Lower leg skin (tissue), 4 donors: ENCODE results near the gene PDE9A. TPM values are rescaled to one million over a fixed set of nuclear protein-coding genes. Genes with fewer than 3 reads are reported as not detected.
"Not testable (repeated sequence)": the region's sequence is repeated elsewhere in the genome, so short reads cannot be mapped to it uniquely, and the experiment has no call there.

Experiments used
- DNase-seq, 2 donors: peaks; one replicate each; pipeline ENCODE4 v3.0.0-alpha.2; 2019; ENCODE audit warnings: low spot score in 2 of 2
- H3K4me3 ChIP-seq: fragments of 200-600 bp; sonication (generic); 2 replicates; pipeline ENCODE4 v1.5.1; 2017; ENCODE audit warnings: mild to moderate bottlenecking, low read depth; ENCODE audit not compliant: poor library complexity, severe bottlenecking
- CTCF ChIP-seq, 3 donors: fragments of 450-650 bp; IDR thresholded peaks; one replicate each; pipeline ENCODE4 v1.5.1; 2016; ENCODE audit warnings: antibody characterized with exemption in 3 of 3, mild to moderate bottlenecking in 3 of 3, moderate library complexity in 2 of 3
- POLR2A ChIP-seq, 2 donors: fragments of 450-650 bp; IDR thresholded peaks; one replicate each; pipeline ENCODE4 v1.6.1; 2016 to 2017; ENCODE audit warnings: antibody characterized with exemption in 2 of 2, mild to moderate bottlenecking in 1 of 2, moderate library complexity in 1 of 2
- WGBS, 2 donors: methylation state at CpG; one replicate each; pipeline ENCODE4 v1.1.5; 2018; 5-methylcytosine and 5-hydroxymethylcytosine counted together
- intact Hi-C: fragments of 100-400 bp; cut with DNase I; formaldehyde crosslinking; loops from one replicate; pipeline ENCODE4 v1.15.0; 2023; ENCODE audit warnings: low total_unique reads
- total RNA-seq, 4 donors: library from RNA; depleted of rRNA; stranded (reverse); fragments of >200 nt; gene quantifications; one replicate each; pipeline ENCODE4 v1.1.0, GENCODE V29; 2016

Gene PDE9A
- total RNA-seq, 4 donors from 2014 or later: 2.1 to 16.3 (median 9.0) TPM

- no peak for TF ChIP-seq CTCF (IDR thresholded peaks at IDR 0.05)
- TF ChIP-seq POLR2A (IDR thresholded peaks at IDR 0.05): no peak
- no peak for DNase-seq
- no peak overlapping the region for H3K4me3 ChIP-seq
- intact Hi-C loops: no loop called here
- 90 to 94% methylated on average over 3 of the region's 3 CpGs for WGBS, 2 donors
Observed at GRCh38 chr21:42611852-42612251, 41.6 kb upstream of the PDE9A start.

- intact Hi-C loops: no loop called here
- H3K4me3 ChIP-seq: no peak overlapping the region
- DNase-seq: no peak
- 82 to 90% methylated on average over 1 of the region's 1 CpG for WGBS, 2 donors
- TF ChIP-seq POLR2A (IDR thresholded peaks at IDR 0.05): no peak
Observed at GRCh38 chr21:42612390-42612789, 41.0 kb upstream of the PDE9A start.

- WGBS, 2 donors: 81 to 90% methylated on average over 5 of the region's 5 CpGs
- TF ChIP-seq POLR2A (IDR thresholded peaks at IDR 0.05) (no peak), CTCF (IDR thresholded peaks at IDR 0.05) (no peak)
- no peak overlapping the region for H3K4me3 ChIP-seq
- peak in 1 of 2 donors; percentile 70 for DNase-seq
- intact Hi-C loops: no loop called here
Observed at GRCh38 chr21:42613756-42614155, 39.7 kb upstream of the PDE9A start.

- DNase-seq: peak in 1 of 2 donors; percentile 42
- no peak overlapping the region for H3K4me3 ChIP-seq
- 38 to 41% methylated on average over 9 of the region's 9 CpGs for WGBS, 2 donors
- TF ChIP-seq CTCF (IDR thresholded peaks at IDR 0.05) (no peak), POLR2A (IDR thresholded peaks at IDR 0.05) (no peak)
- intact Hi-C loops: no loop called here
Observed at GRCh38 chr21:42614396-42614795, 39.0 kb upstream of the PDE9A start.

GRCh38 chr21:42614811-42615351 is 38.5 kb upstream of the PDE9A start:
- H3K4me3 ChIP-seq: no peak overlapping the region
- TF ChIP-seq CTCF (IDR thresholded peaks at IDR 0.05): no peak
- no peak for TF ChIP-seq POLR2A (IDR thresholded peaks at IDR 0.05)
- WGBS, 2 donors: 12 to 14% methylated on average over 12 to 13 of the region's 14 CpGs
- intact Hi-C loops: no loop called here
- DNase-seq: peak; percentile 51 to 86

- DNase-seq, intact Hi-C loops, H3K4me3 ChIP-seq: not testable (repeated sequence)
- 60 to 69% methylated on average over 1 to 5 of the region's 5 CpGs for WGBS, 2 donors
Observed at GRCh38 chr21:42615377-42615776, 38.0 kb upstream of the PDE9A start.

- TF ChIP-seq POLR2A (IDR thresholded peaks at IDR 0.05) (no peak), CTCF (IDR thresholded peaks at IDR 0.05) (no peak)
- 45 to 60% methylated on average over 3 of the region's 3 CpGs for WGBS, 2 donors
- intact Hi-C loops: no loop called here
- DNase-seq: peak in 1 of 2 donors; percentile 17
- no peak overlapping the region for H3K4me3 ChIP-seq
Observed at GRCh38 chr21:42615924-42616323, 37.5 kb upstream of the PDE9A start.
